Left ventricle myocardium superior (tissue), 1 donor: ENCODE measurements around the gene ASIC4. TPM values are rescaled to one million over a fixed set of nuclear protein-coding genes. Genes with fewer than 3 reads are reported as not detected.
A peak's percentile ranks its signal among the peaks of the same experiment; 100 is the strongest.

Experiments
- ATAC-seq: fragments of 200-7000 bp; cut with Tn5 transposase; one replicate; pipeline ENCODE4 v1.9.1; 2020; ENCODE audit warnings: mild to moderate bottlenecking, moderate library complexity
- DNase-seq: peaks from one replicate; pipeline ENCODE4 v3.0.0-alpha.2; 2020
- intact Hi-C: fragments of 100-400 bp; cut with micrococcal nuclease; formaldehyde crosslinking; loops from one replicate; pipeline ENCODE4 v1.11.0; 2022
- total RNA-seq: library from RNA; stranded (reverse); fragmentation: NEBNext Ultra II Directional; extraction: Animal tissue kit (Norgen Biotek cat#: 25700); gene quantifications from one replicate; pipeline ENCODE4 v1.2.1, GENCODE V29; 2021
- donor health status: DM: no; HTN: yes; CAD: no; lungs with severe emphysema.

ASIC4 gene
- total RNA-seq, 1 donor from 2014 or later: not detected

DNA sequence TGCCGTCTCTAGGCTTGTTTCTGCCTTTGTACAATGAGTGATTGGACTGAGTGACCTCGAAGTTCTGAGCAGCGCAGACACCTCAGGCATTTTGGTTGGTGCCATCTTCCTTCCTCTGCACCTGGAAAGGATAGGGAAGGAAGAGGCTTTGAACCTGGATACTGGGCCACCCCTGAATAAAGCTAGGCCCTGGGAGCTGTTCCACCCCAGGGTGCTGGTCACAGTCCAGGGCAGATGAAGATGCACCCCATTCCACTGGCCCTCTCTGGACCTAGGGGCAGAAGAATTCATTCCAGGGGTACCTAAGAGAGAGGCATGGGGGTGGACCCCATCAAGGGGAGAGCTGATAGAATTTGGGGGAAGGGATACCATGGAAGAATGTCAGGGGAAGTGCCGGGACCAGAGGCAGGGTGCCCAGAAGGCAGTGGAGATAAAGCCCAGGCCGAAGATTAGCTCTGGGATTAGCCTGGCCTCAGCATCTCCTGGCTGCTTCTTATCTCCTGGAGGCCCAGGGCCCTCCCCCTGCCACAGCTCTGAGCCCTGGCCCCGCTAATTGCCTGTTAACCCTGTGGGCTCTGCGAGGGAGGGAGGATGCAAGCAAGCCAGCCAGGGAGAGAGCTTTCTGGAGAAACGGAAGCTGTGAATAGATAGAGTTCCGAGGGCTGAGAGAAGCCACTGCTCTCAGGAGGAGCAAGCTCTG is 11.4 kb downstream of the ASIC4 start:
- intact Hi-C loops: loop anchor here (10.0 kb wide), 1 partner anchor 121 kb away; no protein-coding TSS in a partner anchor
- DNase-seq (no peak), ATAC-seq (no peak)

DNA sequence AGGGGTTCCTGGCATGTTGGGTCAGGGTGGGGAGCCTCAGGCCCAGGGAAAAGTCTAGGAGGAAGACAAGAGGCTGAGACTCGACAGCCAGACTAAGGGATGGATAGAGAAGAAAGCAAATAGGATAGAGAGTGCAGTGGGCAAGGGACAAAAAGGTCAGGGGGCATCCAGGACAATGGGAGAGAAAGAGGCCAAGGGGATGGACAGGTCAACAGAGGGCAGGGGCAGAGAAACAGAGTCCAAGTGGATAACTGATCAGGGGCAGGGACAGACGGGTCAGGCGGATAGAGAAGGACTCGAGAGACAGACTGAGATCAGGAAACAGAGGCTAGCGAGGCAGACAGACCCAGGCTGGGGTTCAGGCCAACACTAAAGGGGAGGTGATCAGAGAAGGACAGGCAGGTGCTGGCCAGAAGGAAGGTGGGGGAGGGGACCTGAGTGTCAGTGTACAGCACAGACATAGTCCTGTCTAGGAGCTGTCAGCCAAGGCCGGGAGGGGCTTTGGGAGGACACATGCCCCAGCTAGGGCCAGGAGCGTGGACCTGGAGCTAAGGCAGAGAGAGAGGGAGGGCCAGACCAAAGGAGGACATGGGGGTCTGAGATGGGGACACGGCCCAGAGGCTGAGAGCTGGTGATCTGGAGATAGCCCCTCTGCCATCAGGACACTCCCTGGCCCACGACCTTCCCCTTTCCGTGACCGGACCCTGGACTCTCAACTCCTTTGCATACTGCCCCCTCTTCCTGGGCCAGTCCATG is 12.2 kb downstream of the ASIC4 start:
- intact Hi-C loops: loop anchor here (10.0 kb wide), 1 partner anchor 122 kb away; no protein-coding TSS in a partner anchor
- ATAC-seq (peak; percentile 2), DNase-seq (no peak)

DNA sequence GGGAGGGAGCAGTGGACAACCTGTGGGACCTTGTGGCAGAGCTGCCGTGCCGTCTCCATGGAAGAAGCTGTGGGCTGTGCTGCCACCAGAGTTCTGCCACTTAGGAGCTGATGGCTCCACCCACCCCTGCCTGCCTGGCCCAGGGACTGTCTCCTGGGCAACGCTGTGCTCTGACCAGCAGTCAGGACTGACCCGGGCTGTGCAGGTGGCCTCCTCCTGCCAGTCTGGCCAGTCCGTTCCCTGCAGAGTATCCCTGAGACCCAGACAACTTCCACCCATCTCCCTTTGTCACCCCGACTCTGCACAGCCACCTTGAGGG is 12.8 kb downstream of the ASIC4 start:
- ATAC-seq (peak; percentile 69), DNase-seq (peak; percentile 70)
- intact Hi-C loops: loop anchor here (10.0 kb wide), 1 partner anchor 122 kb away; no protein-coding TSS in a partner anchor

DNA sequence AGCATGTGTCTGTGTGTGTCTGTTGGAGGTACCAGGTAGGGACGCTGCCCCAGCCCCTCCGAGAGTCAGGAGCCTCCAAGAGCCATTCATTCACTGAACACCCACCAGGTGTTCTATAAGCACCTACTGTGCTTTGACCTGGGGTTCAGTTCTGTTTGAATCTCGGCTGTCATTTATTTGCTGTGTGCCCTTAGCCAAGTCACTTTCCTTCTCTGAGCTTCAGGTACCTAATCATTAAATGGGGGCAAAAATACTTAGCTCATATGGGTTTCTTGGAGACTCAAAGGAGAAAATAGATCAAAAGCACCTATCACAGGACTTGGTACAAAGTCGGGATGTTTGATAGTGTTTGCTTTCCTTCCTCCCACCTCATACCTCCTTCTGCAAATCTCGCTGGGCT is 13.2 kb downstream of the ASIC4 start:
- no peak for ATAC-seq
- DNase-seq: no peak
- intact Hi-C loops: loop anchor here (10.0 kb wide), 1 partner anchor 123 kb away; no protein-coding TSS in a partner anchor

DNA sequence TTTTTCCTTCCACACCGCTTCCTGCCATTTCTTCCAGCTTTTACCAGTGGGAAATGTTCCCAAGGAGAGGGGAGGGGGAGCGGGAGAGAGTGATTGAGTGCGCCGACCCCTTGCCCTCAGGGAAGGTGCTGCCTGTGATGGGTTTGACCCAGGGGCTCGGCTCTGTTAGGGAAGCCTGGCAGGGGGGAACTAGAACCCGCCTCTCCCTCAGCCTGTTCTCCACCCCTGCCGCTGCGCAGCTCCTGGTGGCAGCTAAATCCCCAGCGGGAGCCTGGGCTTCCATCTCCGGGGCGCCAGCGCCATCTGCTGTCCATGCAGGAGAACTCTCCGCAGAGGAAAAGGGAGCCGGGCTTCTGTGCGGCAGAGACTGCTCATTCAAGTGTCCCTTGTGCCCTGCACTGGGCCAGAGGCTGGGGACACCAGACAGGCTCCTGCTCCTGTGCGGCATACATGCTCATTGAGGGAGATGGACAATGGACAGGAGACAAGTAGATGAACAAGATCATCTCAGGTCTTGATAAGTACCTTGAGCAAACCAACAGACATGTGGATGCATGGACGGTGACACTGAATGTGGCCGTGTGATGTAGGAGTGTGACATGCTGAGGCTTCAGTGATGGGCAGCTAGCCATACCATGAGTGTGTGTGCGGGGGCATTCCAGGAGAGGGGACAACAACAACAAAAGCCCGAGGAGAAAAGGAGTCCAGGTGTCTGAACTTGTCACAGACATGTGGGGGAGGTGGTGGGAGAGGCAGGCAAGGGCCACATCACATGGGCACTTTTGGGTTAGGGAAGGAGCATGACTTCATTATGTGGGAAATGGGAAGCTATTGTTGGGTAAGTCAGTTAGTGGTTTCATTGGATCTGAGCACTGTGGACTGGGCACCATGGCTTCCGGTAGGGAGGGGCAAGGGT is 16.0 kb downstream of the ASIC4 start:
- intact Hi-C loops: loop anchor here (10.0 kb wide), 1 partner anchor 66 kb away; no protein-coding TSS in a partner anchor
- DNase-seq: peak; percentile 86
- ATAC-seq: peak; percentile 84

DNA sequence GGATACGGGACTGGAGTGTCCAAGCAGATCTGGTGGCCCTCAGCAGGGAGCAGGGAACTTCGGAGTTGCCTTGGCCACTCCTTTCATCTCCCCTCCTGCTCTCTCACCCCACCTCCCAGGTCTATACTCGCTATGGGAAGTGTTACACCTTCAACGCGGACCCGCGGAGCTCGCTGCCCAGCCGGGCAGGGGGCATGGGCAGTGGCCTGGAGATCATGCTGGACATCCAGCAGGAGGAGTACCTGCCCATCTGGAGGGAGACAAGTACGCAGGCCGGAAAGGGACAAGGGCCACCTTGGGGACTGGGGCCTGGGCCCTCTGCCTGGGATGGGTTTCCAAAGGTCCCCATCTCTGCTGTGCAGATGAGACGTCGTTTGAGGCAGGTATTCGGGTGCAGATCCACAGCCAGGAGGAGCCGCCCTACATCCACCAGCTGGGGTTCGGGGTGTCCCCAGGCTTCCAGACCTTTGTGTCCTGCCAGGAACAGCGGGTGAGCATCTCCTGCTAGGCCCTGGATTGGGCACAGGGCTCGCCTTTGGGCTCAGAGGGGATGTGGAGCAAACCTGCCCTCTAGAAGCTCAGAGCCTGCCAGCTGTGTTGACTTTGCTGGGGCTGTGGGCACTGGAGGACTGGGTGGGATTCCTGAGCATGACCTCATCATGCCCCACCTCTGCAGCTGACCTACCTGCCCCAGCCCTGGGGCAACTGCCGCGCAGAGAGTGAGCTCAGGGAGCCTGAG is 17.5 kb downstream of the ASIC4 start:
- ATAC-seq: no peak
- no peak for DNase-seq
- intact Hi-C loops: loop anchor here (10.0 kb wide), 1 partner anchor 67 kb away; no protein-coding TSS in a partner anchor

DNA sequence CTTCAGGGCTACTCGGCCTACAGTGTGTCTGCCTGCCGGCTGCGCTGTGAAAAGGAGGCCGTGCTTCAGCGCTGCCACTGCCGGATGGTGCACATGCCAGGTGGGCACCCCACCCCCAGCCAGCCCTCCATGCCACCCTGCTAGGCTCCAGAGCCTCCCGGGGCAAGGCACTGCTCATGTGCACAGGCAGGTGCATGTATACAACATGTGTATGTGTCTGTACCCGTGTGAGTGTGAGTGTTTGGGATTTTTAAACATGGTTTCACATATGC is 18.0 kb downstream of the ASIC4 start:
- DNase-seq (no peak), ATAC-seq (no peak)
- intact Hi-C loops: loop anchor here (10.0 kb wide), 1 partner anchor 68 kb away; no protein-coding TSS in a partner anchor

DNA sequence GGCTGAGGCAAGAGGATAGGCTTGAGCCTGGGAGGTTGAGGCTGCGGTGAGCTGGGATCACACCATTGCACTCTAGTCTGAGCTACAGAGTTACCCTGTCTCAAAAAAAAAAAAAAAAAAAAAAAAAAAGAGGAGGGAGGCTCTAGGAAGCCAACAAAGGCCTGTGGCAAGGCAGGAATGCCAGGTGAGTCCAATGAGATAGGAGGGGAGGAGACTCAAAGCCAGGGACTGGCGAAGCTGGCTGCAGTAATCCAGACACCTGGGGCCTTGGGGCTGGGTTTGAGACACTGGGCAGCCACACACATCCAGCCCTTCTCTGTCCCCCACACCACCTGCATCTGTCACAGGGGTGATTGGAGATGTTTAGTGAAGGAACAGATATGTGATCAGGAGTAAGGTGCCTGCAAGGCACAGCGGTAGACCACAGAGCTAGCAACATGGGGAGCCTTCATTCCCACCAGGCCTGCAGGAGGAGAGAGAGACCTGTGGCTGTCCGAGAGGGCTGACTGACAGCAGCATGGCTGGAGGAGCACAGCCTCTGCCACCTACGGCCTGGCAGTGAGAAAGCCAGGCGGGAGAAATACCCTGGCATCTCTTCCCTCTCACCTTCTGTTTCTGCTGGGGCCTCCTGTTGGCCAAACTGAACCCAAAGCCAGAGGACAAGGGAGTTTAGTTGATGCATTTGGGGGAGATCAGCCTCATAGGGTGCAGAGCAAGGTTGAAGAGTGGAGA is 19.8 kb downstream of the ASIC4 start:
- ATAC-seq (no peak), DNase-seq (no peak)

DNA sequence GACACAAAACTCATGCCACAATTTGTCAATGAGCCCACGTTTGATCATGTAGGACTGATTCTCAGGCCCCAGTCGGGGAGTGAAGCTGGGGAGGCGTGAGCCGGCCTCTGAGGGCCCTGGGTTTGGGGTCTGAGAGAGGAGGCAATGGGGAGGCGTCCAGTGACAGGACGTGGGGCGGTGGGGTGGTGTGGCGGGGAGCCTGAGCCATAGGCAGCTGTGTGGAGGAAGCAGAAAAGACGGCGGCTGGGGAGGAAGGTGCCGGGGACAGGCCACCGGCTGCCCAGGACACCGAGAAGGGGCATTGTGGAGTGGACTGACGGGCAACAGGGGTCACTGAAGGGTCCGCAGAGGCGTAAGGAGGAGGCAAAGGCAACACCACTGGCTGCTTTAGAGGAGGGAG is 22.1 kb downstream of the ASIC4 start:
- intact Hi-C loops: loop anchor here (10.0 kb wide), 1 partner anchor 72 kb away; no protein-coding TSS in a partner anchor
- DNase-seq (no peak), ATAC-seq (no peak)

More for the DNA sequence above, 19.8 kb downstream of the ASIC4 start:
- intact Hi-C loops: loop anchor here (10.0 kb wide), 1 partner anchor 69 kb away; no protein-coding TSS in a partner anchor

DNA sequence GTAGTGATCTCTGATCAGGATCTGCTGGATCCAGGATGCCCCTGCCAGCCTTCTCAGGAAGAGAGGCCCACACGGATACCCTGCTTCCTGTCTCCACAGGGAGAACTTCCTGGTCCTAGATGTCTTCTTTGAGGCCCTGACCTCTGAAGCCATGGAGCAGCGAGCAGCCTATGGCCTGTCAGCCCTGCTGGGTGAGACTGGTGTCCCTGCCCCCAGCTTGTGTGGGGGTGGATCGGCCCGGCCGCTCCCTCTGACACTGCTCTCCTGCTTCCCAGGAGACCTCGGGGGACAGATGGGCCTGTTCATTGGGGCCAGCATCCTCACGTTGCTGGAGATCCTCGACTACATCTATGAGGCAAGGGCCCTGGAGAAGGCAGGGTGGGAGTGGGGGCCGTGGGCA is 22.7 kb downstream of the ASIC4 start:
- DNase-seq (no peak), ATAC-seq (no peak)
- intact Hi-C loops: loop anchor here (10.0 kb wide), 1 partner anchor 72 kb away; no protein-coding TSS in a partner anchor

DNA sequence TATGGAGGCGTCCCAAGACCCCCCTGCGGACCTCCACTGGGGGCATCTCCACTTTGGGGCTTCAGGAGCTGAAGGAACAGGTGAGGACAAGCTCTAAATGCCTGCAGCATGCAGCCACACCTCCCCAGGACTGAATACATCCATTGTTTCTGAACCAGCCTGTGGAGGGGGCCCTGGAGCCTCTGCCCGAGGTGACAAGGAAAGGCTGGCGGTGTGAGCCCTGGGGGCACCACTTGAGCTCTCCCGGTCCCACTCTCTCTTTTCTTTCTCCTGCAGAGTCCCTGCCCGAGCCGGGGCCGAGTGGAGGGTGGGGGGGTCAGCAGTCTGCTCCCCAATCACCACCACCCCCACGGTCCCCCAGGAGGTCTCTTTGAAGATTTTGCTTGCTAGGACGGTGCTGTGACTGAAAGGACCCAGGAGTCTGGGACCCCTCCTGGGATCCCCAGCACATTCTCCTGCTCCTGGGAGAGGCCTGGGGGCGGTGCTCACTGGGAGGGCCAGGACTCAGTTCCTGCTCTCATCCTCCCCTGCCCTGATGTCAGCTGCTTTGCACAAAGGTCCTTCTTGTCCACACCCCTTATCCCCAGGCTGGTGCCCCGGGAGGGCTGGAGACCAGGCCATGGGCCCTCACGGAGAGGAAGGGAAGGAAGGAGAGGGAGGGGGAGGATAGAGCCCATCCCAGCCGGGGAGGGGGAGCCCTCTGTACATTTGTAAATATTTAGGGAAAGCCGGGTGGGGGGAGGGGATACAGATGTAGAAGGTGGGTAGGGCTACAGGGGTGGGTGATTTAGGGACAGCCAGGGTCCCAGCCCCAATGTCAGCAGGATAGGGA is 23.6 kb downstream of the ASIC4 start:
- no peak for ATAC-seq
- intact Hi-C loops: loop anchor here (10.0 kb wide), 1 partner anchor 73 kb away; no protein-coding TSS in a partner anchor
- DNase-seq: no peak

DNA sequence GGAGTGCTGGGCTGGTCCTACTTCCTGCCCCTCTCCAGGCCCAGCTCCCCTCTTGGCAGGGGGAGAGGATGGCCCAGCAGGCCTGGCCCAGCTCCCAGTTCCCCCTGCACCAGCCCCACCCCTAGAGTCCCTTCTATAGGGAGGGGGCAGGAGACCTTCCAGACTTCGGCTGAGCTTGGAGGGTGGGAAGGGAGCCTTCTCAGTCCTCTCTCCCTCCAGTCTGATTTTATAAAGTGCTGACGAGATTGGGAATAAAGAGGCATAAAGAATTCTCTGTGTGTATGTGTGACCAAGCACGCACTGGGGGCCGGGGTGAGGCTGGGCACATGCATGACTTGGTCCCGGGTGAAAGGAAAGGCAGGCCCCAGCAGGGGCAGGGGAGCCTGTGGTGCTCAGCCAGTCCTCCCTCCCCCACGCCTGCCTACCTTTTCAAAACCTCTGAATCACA is 24.2 kb downstream of the ASIC4 start:
- intact Hi-C loops: loop anchor here (10.0 kb wide), 1 partner anchor 74 kb away; no protein-coding TSS in a partner anchor
- DNase-seq: no peak
- no peak for ATAC-seq

DNA sequence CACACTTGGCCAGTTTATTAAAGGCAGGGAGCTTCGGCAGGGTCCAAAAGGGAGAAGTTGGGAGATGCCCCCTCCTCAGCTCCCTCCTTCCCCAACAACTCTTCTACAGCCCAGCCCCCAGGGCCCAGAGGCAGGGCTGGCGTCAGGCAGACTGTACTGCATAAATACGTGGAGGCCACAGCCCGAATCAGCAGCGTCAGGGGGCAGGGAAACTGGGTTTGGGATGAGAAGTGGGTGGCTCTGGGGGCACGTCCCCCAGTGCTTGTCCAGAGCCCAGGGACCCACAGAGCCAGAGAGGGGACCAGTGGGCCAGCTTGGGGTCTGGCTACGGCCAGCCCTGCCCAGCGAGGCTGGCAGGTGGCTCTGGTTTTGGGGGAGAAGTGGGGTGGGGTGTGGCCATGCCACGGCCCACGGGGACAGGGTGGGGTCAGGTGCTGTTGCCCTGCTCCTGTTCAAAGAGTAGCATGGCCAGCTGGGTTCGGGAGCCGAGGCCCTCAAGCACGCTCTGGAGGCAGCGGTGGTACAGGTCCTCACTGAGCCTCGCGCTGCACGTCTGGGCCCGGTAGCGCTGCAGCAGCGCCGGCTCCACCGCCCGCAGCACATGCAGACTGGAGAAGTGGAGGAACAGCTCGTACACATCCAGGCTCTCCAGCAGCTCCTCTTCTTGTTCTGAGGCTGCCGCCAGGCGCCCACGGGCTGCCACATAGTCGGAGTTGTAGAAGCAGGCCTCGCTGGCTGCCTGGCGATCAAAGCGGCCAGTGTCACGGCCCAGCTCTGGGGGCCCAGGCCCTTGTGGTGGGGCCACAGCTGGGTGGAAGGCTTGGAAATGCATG is 24.9 kb downstream of the ASIC4 start:
- no peak for DNase-seq
- intact Hi-C loops: loop anchor here (10.0 kb wide), 1 partner anchor 74 kb away; no protein-coding TSS in a partner anchor

DNA sequence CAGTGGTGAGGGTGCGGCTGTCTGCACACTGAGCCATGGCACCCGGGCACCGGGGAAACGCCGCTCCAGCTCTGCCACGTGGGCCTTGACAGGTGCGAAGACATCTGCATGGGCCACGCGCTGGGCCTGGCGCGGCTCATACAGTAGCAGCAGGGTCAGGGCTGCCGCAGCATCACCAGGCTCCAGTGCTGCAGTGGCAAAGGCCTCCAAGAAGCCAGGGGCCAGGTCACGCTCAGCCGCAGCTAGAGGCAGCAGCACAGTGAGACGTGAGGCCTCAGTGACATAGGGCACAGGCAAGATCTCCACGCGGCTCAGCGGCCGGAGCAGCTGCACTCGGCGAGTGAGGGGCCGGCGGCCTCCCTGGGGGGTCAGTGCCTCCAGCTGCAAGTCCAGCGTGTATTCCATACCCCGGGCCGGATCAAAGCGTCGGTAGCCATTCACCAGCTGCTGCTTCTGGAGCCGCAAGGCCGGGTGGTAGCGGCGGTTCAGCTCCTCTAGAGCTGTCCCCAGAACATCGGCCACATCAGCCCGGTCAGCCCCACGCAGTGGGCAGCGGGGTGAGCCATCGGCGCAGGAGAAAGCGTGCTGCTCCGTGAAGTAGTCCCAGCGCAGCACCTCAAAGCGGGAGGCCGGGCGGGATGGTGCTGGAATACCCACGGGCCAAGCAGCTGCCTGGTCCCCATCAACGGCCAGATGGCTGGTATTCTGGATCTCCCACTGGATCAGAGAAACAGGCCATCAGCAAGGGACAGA is 25.8 kb downstream of the ASIC4 start:
- no peak for DNase-seq
- intact Hi-C loops: loop anchor here (10.0 kb wide), 1 partner anchor 75 kb away; no protein-coding TSS in a partner anchor

More for the DNA sequence above, 24.9 kb downstream of the ASIC4 start:
- no peak for ATAC-seq

DNA sequence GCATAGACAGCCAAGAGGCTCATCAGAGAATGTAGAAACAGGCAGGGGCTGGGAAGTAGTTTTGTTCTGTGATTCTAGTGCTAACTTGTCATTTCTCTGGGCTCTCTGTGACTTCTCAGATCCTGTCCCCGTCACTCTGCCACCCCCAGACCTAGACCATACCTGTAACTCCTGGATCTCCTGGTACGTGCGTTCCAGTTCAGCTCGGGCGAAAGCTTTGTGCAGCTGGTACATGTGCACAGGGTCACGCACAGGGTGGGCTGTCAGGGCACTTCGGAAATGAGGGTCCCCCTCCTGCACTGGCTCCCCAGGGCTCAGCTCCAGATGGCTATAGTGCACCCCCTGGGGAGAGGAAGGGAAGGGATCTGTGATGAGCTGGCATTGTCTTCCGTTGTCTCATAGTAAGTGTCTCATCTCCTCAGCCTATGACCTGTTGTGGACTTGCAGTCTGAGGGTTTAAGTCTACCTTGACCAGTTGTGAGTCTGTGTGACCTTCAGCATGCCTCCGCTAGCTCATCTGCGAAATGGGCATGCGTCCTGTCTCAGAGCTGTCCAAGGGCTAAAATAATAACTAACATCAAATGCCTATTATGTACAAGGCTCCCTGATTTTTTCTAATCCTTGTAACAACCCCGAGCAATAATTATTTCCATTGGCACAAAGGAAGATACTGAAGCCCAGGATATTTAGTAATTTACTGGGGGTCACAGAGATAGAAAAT is 26.7 kb downstream of the ASIC4 start:
- intact Hi-C loops: no loop called here
- ATAC-seq (no peak), DNase-seq (no peak)

More for the DNA sequence above, 25.8 kb downstream of the ASIC4 start:
- no peak for ATAC-seq
